T-helper 1 cell (primary cell): ENCODE data around the gene PLB1.

Experiments
- DNase-seq, 5 donors: peaks; one replicate each; pipeline ENCODE4 v3.0.0-alpha.2; 2012 to 2020

PLB1 gene

DNA sequence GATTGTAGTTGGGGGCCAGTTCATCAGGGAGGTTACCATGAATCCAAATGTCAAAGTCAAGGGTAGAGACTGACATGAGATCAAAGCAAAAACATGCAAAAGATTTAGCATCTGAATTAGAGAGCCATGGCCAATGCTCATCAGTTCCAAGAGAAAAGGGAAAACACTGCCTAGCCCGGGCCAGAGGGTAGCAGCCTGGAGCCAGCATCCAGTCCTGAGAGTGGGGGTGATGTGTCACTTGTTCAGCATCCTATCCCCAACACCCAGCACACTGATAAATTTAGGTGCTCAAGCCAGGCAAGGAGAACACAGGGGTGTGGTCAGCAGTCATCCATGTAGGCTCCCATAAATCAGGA is 178.8 kb downstream of the PLB1 start:
- DNase-seq = no peak

DNA sequence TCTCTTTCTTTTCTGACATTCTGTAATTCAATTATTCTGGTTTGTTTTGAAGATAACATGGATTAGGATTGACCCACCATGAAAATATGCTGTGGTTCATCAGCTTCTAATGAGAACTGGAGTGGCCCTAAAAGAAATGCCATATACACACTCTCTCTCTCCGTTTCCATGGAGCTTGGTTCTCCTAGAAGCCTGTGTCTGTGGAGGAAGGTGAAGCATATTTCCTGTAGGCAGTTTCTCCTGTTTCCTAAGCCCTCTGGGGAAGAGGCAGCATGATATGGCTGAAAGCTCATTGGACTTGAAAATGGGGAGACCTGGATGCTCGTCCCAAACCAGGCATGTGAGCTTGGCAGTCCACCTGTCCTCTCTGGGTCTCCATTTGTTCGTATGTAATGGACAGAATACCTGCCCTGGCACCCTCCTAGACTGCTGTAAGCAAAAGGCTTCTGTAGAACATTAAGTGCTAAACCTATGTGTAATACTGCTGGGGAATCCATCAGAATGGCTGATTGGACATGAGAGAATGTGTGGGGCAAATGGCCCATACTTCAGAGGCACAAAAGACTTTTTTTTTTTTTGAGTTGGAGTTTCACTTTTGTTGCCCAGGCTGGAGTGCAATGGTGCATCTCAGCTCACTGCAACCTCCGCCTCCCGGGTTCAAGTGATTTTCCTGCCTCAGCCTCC is 180.4 kb downstream of the PLB1 start:
- no peak for DNase-seq

DNA sequence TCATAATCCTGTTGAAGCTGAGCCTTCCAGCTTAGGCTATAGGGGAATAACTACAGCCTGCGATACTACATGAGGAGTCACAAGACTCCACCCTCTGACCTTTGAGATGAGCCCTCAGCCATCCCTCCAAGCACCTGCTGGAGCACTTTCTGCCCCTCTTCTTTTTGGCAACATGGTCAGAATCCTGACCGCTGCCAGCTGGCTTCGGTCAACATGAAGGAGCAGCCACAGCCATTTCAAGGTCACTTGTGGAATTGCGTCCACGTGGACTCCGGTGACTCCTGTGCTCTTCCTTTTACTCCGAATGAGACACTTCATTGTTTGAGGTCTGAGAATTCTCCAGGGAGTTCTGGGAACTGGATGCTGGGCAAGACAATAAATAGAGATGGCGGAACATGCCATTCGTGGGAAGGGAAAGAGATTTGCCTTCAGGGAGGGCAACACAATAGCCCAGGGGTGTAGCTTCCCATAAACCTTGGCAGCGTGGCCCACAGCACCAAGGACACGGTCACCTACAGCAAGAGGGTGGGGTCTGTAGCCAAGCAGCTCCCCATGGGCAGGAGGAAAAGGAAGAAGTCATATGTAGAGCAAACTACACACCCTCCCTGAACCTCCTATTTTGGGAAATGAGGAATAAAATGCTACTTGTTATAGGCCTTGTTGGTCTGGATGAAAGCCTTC is 182.5 kb downstream of the PLB1 start:
- no peak for DNase-seq

DNA sequence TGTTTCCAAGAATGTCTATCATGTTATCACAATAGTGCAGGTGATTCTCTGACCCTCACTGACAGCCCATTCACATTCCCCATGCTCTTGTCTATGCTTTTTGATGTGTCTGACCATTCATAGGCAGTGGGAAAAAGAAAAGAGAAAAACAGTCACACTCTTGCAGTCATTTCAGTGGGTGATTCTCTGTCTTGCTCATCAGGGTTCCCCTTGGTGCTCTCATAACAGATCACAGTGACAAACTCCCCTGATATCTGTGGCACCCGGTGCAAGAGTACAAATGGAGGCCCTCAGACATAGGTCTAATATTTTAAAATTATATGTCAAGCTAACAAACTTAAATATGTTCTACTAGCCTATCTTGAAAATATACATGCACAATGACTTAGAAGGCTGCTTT is 183.1 kb downstream of the PLB1 start:
- peak in 1 of 5 donors; percentile 47 for DNase-seq

DNA sequence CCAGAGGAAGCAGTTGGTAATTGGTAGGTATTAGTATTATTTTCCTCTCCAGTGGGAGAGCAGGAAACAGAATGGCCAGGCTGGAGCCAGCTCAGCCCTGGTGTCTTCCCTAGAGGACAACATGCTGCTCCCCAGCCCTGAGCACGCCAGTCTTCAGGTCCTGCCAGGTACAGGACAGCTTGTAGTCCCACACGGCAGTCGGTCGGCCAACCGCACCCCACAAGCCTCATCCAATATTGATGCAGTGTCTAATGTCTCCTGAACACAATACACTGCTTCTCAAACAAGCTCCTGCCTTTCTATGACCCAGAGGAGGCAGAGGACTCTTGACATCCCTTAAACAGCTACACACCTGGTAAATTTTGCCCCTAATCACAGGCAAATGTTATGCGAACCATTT is 184.8 kb downstream of the PLB1 start:
- no peak for DNase-seq

DNA sequence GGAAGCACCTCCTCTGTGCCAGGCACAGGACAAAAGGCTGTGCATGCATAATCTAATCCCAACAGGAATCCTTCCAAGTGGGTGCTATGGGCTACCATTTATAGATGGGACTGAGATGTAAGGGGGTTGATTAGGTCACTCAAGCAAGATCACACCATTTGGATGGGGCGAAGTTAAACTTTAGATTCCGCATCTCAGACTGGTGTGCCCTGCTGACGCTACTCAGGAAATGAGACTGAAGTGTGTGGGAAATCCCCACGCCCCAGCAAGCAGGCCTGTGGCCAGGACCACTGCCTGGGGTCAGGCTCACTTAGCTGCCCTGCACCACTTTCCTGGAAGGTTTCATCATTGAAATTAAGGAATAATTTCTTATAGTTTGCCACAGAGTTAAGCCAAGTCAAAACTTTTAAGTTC is 185.3 kb downstream of the PLB1 start:
- peak; percentile 26 to 81 (median 44) for DNase-seq

DNA sequence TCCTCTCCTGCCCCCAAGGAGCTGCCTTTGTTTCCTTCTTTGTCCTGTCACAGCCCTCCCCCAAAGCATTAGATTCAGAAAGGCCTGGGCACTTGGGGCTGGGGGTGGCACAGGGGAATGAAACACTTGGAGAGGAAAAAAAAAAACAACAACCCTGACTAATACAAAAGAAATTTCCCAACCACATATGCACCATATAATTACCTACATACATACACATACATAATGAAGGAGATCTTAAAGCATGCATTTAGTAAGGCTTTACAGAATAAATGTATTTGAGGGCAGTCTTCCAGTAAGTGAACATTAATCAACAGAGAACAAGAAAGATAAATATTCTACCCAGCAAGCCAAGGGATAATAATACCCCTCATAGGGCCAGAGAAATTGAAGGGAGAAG is 185.7 kb downstream of the PLB1 start:
- DNase-seq = no peak

DNA sequence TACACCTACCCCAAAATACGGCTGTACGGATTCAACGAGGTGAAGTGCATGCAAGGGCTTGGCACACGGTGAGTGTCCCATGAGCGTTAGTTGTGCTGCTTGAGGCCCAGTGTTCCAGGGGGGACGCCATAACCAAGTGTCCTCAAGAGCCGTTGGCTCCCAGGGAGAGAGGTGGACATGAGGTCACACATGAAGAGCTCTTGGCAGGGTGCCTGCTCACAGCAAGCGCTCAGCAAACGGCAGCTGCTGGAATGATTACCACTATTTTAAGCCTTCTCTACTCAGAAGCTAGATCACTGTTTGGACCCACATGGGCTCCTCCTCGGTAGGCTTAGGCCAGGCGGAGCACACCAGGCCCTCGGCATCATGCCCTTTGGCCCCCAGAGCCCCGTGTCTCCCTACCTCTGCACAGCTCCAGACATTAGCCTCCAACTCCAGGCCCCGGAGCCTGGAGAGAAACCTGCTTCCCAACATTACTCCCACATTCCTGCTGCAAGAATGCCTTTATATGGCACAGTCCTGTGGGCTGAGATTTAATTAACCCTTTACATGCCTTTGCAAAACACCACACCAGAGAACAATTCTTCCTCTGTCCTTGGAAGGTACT is 187.3 kb downstream of the PLB1 start:
- DNase-seq = no peak

DNA sequence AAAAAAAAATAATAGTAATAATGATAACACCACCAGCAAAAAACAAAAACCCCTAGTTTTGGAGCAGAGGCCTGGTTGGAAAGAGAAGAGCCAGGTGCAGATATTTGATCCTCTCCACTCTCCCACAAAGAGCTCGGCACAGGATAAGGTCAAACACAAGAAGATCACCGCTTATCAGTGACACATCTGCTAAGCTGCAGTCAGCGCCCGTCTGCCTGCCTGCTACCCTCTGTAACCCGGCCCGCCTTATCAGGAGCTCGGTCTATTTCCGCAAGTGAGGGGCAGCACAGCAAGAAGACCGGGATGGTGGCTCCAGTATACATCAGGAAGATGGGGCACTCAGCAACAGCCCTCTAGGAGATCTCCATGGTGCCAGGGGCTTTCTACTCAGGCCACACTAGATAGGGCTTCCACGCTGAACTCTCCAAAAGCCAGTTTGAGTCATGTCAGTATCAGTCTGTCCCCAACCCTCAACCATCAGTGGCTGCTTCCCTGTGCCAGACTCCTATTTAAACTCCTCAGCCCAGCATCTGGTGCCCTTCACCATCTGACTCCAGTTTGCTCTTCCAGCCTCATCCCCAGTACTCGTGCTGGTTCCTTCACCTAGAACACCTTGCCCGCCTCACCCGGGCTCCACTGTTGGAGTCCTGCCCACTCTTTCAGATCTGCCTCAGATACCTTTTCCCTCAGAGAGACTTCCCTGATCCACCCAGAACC is 188.4 kb downstream of the PLB1 start:
- no peak for DNase-seq

DNA sequence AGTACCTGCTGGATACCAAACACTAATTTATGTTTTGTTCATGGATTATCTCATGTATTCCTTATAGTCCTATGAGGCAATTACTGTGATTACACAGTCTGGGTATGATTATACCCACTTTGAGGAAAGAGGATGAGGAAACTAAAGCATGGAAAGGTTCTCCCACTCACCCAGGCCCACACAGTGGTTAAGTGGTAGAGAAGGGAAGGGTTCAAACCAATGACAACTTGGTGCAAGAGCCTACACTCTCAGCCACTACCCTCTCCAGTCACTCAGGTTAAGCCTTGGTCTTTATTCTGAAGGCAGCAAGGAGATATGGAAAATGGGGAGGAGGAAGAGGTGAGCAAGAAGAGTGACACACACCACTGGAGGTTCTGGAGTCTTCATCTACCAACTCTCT is 191.3 kb downstream of the PLB1 start:
- DNase-seq = no peak

DNA sequence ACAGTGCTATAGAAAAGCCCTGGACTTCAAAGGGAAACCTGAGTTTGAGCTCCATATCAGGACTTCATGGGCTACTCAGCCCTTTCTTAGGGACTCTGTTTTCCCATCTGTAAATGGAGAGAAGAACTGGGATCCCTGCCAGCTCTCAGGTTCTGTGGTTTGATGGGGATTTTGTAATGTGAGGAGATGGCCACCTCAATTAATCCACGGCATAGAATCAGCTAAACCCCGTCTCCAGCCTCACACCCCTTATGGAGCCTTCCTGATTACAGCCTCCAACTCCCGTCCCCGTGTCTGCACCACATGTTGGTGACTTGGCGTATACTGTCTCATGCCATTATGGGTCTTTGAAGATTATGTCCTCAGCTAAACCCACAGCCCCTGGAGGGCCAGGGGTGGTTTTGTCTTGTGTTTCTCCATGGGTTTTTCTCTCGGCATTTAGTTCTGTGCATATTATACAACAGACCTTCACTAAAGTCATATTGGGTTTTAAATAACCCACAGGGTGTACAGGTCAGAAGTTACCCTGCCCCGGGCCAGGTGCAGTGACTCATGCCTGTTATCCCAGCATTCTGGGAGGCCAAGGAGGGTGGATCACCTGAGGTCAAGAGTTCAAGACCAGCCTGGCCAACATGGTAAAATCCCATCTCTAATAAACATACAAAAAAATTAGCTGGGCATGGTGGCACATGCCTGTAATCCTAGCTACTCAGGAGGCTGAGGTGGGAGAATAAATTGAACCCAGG is 192.0 kb downstream of the PLB1 start:
- DNase-seq = no peak

DNA sequence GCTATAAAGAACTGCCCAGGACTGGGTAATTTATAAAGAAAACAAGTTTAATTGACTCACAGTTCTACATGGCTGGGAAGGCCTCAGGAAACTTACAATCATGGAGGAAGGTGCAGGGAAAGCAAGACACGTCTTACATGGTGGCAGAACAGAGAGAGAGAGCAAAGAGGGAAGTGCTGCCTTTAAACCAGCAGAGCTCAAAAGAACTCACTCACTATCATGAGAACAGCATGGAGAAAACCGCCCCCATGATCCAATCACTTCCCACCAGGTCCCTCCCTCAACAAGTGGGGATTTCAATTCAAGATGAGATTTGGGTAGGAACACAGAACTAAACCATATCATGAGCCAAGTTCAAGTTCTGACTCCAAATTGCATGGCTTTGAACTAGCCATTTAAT is 193.0 kb downstream of the PLB1 start:
- no peak for DNase-seq

DNA sequence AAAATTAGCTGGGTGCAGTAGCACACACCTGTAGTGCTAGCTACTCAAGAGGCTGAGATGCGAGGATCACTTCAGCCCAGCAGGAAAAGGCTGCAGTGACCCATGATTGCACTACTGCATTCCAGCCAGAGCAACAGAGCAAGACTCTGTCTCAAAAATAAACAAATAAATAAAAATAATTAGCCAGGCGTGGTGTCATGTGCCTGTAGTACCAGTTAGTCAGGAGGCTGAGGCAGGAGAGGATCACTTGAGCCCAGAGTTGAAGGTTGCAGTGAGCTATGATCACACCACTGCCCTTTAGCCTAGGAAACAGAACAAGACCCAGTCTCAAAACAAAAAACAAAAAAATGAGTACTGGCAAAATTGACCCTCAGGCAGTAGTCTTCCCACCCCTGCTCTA is 193.9 kb downstream of the PLB1 start:
- no peak for DNase-seq

DNA sequence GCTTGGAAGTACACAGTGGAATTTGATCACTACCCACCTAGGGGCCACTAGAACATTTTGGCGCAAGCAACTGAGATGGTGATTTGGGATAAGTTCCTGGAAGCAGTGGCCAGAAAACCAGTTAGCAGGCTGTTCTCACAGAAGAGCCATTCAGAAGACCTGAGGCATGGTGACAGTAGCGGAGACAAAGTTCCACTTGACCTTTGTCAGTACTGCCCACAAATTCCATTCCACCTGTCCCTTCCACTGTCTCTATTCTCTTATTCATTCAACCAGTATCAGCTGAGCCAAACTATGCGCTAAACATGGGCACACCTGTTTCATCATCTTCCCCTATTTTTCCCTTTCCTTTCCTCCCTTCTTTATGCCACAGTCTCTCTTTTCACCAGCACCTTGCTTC is 196.6 kb downstream of the PLB1 start:
- no peak for DNase-seq

DNA sequence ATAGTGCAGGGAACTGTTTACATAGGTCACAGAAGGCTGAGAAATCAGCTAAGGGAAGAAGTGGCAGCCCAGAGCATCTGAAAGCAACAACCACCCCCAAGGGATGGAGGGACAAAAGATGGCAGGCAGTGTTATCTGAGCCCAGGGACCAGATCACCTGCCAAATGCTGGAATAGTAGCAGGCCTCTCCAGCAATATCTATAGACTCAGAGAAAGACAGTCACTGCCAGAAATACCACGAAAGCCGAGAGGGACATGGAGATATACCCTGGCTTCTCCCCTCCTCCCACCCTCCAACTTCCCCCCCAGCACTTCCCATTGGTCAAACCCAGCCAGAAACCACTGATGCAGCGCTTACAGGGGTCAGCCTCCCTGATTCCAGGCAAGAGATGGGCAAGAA is 197.4 kb downstream of the PLB1 start:
- DNase-seq = no peak
